Tibial artery (tissue), 4 donors: ENCODE results near the gene RHBDL3.

Source experiments
- DNase-seq, 2 donors: peaks; one replicate each; pipeline ENCODE4 v3.0.0-alpha.2; 2019
- H3K27ac ChIP-seq, 2 donors: fragments of 200-600 bp; sonication (generic) in 1 of 2; 1 replicate in 1 of 2; 2 replicates in 1 of 2; pipeline ENCODE4 v1.5.1; 2018 to 2019; ENCODE audit warnings: mild to moderate bottlenecking in 1 of 2
- H3K27me3 ChIP-seq, 2 donors: fragments of 200-600 bp; sonication (generic) in 1 of 2; one replicate each; pipeline versions ENCODE4 v1.5.1 to v1.6.0; 2016 to 2019
- H3K36me3 ChIP-seq, 3 donors: fragments of 200-600 bp; sonication (generic) in 2 of 3; one replicate each; pipeline ENCODE4 v1.5.1; 2016 to 2019; ENCODE audit warnings: mild to moderate bottlenecking in 2 of 3
- H3K4me1 ChIP-seq, 4 donors: fragments of 200-600 bp; sonication (generic) in 2 of 4; 1 replicate in 3 of 4; 2 replicates in 1 of 4; pipeline ENCODE4 v1.5.1; 2016 to 2019
- H3K4me3 ChIP-seq, 2 donors: fragments of 200-600 bp; sonication (generic) in 1 of 2; 1 replicate in 1 of 2; 2 replicates in 1 of 2; pipeline ENCODE4 v1.5.1; 2018 to 2019; ENCODE audit warnings: mild to moderate bottlenecking in 2 of 2
- H3K9me3 ChIP-seq, 3 donors: fragments of 200-600 bp; sonication (generic) in 1 of 3; one replicate each; pipeline ENCODE4 v1.5.1; 2016 to 2019
- intact Hi-C: fragments of 100-400 bp; cut with DNase I; formaldehyde crosslinking; loops from one replicate; pipeline ENCODE4 v1.15.0; 2023; ENCODE audit warnings: low total_unique reads
- TF ChIP-seq, protein P1 (sequence below), 2 experiments: fragments of 200-600 bp in 1 of 2; fragments of 450-650 bp in 1 of 2; IDR thresholded peaks; one replicate each; pipeline ENCODE4 v1.5.1; 2017 to 2019; ENCODE audit warnings: antibody characterized with exemption in 2 of 2, mild to moderate bottlenecking in 1 of 2, moderate library complexity in 1 of 2

The RHBDL3 gene

DNA sequence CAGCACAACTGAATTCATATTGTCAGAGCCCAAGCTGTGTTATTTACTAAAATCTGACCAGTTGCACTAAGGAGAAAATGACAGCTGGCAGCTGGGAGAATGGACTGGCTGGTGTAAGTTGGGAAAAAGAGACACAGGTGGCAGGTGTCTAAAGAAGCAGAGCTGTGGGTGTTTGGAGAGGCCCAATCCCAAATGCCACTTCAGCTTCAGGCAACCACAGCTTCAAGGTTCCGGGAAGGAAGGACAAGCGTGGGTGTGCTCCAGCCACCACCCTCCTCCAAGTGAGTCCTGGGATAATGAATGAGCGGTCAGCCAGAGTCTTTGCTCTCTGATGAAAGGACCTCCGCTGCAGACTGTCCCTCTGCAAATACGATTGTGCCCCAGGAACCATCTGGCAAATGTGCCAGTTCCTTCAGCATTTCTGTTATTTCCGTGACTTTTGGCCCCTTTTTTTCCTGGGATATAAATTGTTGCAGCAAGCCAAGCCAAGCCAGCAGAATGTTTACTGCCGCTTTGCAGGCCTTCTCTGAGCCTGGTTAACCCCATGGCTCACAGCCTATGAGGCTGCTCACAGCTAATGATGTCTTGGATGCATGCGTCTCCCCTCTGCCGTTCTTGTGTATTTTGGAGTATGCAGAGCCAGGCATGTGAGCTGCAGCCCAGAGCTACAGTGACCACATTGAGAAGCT is 9.5 kb upstream of the RHBDL3 start:
- no peaks in the 10 kb centered on the region for H3K4me1 ChIP-seq
- intact Hi-C loops, result no loop called here
- H3K36me3 ChIP-seq, result no peaks in the 10 kb centered on the region
- no peaks in the 10 kb centered on the region for H3K9me3 ChIP-seq
- TF ChIP-seq, protein P1, sequence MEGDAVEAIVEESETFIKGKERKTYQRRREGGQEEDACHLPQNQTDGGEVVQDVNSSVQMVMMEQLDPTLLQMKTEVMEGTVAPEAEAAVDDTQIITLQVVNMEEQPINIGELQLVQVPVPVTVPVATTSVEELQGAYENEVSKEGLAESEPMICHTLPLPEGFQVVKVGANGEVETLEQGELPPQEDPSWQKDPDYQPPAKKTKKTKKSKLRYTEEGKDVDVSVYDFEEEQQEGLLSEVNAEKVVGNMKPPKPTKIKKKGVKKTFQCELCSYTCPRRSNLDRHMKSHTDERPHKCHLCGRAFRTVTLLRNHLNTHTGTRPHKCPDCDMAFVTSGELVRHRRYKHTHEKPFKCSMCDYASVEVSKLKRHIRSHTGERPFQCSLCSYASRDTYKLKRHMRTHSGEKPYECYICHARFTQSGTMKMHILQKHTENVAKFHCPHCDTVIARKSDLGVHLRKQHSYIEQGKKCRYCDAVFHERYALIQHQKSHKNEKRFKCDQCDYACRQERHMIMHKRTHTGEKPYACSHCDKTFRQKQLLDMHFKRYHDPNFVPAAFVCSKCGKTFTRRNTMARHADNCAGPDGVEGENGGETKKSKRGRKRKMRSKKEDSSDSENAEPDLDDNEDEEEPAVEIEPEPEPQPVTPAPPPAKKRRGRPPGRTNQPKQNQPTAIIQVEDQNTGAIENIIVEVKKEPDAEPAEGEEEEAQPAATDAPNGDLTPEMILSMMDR (IDR thresholded peaks at IDR 0.05), result no peak
- no peak overlapping the region for H3K4me3 ChIP-seq
- H3K27me3 ChIP-seq, result no peaks in the 10 kb centered on the region
- no peak overlapping the region for H3K27ac ChIP-seq
- DNase-seq, result no peak

DNA sequence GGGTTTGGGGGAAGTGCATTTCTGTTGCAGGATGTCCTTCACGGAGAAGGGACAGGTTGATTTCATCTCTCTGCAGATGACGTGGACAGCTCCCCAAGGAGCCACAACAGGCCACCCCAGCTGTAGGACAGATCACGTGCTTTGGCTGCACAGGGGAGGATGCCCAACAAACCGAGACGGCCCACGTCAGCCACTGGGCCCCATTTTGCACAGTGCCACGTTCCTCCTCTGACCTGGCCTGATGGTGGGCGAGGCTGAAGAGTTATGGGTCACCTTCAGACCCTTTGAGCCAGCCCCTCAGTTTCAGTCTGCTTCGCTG is 9.0 kb upstream of the RHBDL3 start:
- Histone ChIP-seq H3K4me3 (no peak overlapping the region), H3K4me1 (no peaks in the 10 kb centered on the region), H3K9me3 (no peaks in the 10 kb centered on the region), H3K27ac (no peak overlapping the region), H3K27me3 (no peaks in the 10 kb centered on the region), H3K36me3 (no peaks in the 10 kb centered on the region)
- TF ChIP-seq, protein P1 (IDR thresholded peaks at IDR 0.05), result no peak
- no peak for DNase-seq
- intact Hi-C loops, result no loop called here

DNA sequence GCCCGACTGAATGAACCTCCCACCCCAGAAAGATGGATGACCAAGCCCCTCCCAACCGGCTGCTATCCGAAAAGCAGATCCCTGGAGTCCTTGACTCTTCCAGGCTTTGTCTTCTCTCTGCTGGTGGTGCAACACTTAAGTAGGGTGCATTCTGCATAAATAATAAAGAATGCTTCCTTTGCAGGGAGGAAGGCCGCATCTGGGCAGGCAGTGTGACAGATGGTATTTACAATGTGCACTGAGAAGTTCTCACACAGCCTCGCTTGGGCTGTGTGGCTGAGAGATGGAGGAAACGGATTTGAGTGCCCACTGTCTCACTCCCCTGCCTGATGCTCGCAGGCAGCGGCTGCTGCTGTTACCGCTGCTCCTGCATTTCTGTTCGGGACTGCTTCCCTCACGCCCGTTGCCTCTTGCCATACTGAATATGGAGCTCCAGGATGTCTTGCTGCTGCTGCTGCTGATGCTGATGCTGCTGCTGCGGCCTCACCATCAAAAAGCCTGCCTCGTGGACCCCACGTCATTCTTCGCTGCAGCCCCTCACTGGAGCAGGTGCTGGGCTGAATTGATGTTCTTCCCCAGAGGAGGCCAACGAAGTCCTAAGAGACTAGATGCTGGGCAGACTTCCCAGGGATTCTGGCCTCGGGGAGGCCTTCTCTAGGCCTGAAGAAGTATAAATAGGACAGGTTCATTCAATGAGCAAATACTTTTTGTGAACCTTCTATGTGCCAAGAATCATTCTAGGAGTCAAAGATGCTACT is 7.1 kb upstream of the RHBDL3 start:
- Histone ChIP-seq H3K4me3 (no peak overlapping the region), H3K4me1 (no peaks in the 10 kb centered on the region), H3K27me3 (peaks cover 0 to 5% of the 10 kb centered on the region in 2 donors), H3K27ac (no peak overlapping the region), H3K36me3 (no peaks in the 10 kb centered on the region), H3K9me3 (no peaks in the 10 kb centered on the region)
- TF ChIP-seq, protein P1 (IDR thresholded peaks at IDR 0.05), result no peak
- no peak for DNase-seq
- intact Hi-C loops, result no loop called here

DNA sequence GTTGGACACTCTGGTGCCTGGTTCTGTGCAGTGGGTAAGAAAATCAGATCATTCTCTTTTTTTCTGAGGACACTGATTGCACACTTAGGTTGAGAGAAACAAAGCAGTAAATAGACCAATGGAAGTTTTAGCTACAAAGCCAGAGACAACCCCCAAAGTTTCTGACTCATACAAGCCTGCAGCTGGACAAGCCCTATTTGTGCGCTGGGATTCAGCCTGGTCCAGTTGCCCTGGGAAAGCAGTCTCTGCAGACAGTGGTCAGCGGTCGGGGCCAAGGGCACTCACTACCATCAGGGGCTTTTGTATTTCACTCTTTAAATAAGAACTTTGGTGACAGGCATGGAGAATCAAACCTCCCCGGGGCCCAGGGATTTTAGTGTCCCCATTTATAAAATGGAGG is 6.0 kb upstream of the RHBDL3 start:
- DNase-seq, result no peak

DNA sequence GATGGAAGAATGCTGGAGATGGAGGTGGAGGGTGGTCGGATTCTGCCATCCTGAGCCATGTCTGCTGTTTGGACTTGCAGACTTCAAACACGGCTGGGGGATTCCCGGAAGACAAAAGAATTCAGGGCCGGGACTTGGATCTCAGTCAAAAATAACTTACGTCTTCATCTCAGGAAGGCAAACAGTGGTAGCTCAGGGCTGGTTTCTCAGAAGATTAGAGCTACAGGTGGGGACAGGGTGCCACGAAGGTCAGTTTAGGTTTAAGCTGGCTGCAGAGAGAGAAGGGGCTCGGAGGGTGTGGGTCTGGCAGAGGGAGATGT is 4.3 kb upstream of the RHBDL3 start:
- no peak for DNase-seq
- peaks cover 0 to 13% (median 11%) of the 10 kb centered on the region in 4 donors for H3K4me1 ChIP-seq
- intact Hi-C loops, result no loop called here
- no peaks in the 10 kb centered on the region for H3K36me3 ChIP-seq
- H3K27me3 ChIP-seq, result peaks cover 0 to 15% of the 10 kb centered on the region in 2 donors
- no peak overlapping the region for H3K27ac ChIP-seq
- TF ChIP-seq, protein P1 (IDR thresholded peaks at IDR 0.05), result no peak
- no peaks in the 10 kb centered on the region for H3K9me3 ChIP-seq
- H3K4me3 ChIP-seq, result no peak overlapping the region

More for the DNA sequence above, 6.0 kb upstream of the RHBDL3 start:
- intact Hi-C loops, result no loop called here
- TF ChIP-seq, protein P1 (IDR thresholded peaks at IDR 0.05), result no peak
- Histone ChIP-seq H3K27me3 (peaks cover 0 to 5% of the 10 kb centered on the region in 2 donors), H3K4me1 (no peaks in the 10 kb centered on the region), H3K36me3 (no peaks in the 10 kb centered on the region), H3K9me3 (no peaks in the 10 kb centered on the region), H3K4me3 (no peak overlapping the region), H3K27ac (no peak overlapping the region)
